Left kidney (tissue), 2 donors: ENCODE measurements around the gene PGM2L1. TPM values are rescaled to one million over a fixed set of nuclear protein-coding genes. Genes with fewer than 3 reads are reported as not detected.
A peak's percentile ranks its signal among the peaks of the same experiment; 100 is the strongest.
"Not testable (repeated sequence)": the region's sequence is repeated elsewhere in the genome, so short reads cannot be mapped to it uniquely, and the experiment has no call there.

Experiments used
- DNase-seq: peaks from one replicate; pipeline ENCODE4 v3.0.0-alpha.2; 2013
- polyA plus RNA-seq: library from polyadenylated mRNA; unstranded; fragments of 120-200 nt; gene quantifications from one replicate; pipeline ENCODE4 v1.2.1, GENCODE V29; 2013; ENCODE audit not compliant: insufficient read length

Gene PGM2L1
- polyA plus RNA-seq, 1 donor = 4.4 TPM

GRCh38 chr11:74403607-74404321 lies 5.5 kb upstream of the PGM2L1 start:
- no peak for DNase-seq

DNA sequence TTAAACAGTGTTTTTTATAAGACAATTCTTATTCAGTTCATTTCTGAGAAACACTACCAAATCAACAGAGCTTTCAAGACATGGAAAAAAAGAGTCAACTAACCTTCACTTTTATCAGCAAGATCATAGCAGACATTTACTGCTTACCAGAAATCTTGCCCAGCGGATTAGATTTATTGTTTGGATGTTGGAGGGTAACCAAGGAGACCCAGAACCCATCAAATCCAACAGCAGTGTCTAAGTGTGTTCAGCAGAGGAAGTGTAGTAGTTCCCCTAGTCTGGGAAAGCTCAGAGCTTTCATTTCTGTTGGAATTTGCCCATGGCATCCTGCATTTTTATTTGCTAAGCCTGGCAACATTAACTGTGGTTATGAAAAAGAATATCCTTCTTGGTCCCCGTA lies 2.4 kb upstream of the PGM2L1 start:
- DNase-seq = no peak

GRCh38 chr11:74397501-74398243 lies 561 bp downstream of the PGM2L1 start:
- DNase-seq = peak; percentile 24

DNA sequence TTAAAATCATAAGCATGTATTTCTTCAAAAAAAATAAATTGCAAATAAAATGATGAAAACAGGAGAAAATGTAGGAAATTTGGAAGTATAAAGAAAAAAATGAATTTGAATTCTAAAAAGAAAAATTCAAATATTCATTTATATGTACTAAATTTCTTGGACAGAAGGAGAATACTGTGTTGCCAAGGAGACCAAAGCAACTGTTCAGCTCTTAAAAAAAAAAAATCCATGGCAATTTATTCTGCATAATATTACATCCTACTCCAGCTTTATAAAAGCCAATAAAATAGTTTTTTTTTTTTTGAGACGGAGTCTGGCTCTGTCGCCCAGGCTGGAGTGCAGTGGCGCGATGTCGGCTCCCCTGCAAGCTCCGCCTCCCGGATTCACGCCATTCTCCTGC lies 6.0 kb downstream of the PGM2L1 start:
- no peak for DNase-seq

DNA sequence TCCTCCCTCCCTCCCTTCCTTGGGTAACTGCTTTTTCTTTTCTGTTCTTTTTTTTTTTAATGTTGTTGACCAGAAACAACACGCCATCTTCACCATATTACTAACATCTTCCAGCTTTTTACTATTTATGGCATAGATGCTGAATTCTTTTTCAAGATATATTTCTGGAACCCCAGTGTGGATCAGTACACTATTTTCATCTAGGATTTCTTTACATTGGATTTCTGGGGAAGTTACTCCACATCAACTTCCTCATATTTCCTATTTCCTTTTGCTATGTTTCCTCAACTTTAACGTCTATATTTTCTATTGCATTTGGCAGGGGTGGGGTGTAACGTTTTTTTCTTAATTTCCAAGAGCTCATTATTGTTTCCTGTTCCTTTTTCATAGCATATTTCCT lies 7.0 kb downstream of the PGM2L1 start:
- DNase-seq = no peak

GRCh38 chr11:74390697-74391096 lies 7.5 kb downstream of the PGM2L1 start:
- DNase-seq = no peak

DNA sequence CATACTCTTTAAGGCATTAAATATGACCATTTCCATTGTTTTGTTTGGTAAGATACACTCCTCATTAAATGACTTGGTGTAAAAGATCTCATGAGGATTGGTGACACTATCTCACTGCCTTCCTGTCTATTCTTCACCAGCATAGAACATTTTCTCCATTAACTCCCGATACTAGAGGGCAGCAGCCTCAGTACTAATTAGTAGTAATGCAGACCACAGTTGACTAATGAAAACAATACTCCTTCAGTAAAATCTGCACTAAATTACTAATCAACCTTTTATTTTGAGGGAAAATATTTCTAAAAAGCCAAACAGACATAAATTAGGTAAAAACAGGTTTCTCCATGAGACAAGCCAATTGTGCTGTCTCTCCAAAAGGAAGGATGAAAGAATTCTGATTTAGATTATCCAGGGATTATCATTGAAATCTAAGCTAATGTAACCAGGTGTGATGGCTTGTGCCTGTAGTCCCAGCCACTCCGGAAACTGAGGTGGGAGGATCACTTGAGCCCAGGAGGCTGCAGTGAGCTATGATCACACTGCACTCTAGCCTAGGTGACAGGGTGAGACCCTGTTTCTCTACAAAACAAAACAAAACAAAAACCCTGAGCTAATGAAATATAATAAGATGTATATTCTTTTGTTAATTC lies 9.4 kb downstream of the PGM2L1 start:
- peak; percentile 63 for DNase-seq

DNA sequence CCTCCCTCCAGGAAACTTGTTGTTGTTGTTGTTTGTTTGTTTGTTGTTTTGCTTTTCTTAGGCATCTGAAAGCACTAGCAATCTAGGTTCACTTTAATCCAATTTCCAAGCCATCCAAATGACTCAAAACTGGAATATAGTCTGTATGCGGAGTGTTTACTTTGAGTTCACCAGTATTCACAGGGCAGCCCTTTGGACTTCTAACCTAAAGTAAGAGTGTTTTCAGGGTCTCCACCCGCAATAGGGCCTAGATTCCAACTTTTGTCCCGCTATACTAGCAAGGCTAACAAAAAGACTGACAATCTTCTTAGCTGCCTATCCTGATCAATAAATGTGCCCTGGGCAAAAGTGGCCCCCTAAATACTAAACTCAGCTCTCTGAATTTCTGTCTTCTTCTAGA lies 13.6 kb downstream of the PGM2L1 start:
- no peak for DNase-seq

DNA sequence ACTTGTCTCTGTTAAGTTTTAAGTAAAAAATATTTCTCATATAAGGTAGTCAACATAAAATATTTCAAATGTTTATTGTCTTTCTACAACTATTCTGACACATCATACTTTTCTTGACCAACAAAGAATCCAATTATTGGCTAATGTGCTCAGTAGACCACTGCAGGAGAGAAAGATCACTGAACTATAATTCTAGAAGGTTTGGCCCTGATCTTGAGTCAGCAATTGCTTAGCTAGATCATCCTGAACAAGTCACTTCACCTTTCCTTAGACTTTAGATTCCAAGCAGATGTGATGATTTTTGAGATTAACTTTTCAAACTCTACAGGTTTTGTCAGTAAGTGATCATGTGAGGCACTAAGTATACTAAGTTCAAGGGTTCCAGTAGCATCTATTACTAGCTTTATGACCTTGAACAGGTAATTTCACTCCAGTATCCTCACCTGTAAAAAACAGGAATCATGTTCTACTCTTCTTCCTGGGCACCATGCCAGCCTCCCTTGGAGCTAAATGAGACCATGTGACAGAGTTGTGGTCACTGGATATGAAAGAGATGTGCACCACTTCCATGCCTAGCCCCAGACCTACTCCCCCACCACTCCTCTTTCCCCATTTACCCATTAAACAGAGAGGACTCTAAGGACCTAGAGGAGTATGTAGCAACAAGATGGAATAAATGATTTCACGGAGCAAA lies 17.3 kb downstream of the PGM2L1 start:
- DNase-seq = no peak

DNA sequence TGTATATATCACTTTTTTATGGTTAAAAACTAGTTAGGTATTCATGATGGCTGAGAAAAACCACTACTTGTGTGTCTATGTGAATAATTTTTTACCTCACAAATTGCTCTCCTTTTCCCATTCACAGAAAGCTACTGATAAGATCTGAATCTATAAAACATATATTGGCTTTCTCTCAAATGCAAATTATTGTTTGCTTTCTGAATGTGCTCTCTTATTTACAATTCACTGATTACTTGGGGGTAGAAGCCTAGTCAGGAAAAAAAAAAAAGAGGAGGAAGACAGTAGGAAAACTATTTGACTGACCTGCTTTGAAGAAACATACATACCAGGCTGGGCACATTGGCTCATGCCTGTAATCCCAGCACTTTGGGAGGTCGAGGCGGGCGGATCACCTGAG lies 20.5 kb downstream of the PGM2L1 start:
- no peak for DNase-seq

DNA sequence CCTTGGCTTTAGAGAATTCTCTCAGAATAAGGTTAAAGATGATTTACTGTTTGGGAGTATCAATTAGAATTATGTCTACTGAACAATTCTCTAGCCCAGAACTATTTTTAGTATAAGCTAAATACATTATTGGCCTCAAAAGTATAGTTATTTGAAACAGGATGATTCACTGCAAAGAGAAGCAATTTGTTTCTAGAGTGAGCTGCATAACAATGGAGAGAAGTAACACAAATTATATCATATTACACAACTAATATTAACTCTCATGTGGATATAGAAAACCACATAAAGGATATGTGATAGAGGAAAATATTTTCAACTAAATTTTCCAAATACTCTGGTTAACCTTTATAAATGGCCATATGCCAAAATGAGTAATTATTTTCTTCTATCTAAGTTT lies 24.9 kb downstream of the PGM2L1 start:
- no peak for DNase-seq

DNA sequence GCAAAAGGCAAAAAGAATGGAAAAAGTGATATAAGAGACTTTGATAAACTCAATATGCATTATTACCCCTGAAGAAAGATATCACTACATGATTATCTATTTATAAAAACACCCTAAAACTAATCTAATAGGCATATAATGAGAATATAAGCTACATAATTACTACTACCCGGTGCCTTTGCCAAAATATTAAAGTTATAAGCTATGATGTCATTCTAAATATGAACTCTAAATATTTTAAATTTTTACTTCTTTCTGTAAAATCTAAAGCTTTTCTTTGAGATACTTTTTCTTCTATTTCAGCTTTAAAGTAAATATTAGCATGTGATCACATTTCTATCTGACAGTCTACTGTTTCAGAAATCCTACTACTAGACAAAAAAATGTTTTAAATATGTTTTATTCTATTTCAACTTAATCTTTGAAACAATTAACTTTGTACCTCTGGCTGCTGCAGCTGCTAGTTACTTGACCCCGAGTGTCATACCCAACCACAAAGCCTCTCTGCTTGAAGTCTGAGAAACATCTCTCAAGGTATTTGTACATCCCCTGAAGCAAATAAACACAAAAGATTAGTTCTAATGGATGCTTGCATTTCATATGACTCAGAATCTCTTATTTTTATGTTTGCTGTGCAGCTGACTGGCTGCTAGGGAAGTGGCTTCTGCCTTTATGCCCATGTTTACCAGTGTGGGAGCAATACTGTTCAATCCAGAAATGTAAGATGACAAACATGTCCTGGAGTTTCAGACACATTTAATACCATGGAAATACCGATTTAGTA lies 26.8 kb downstream of the PGM2L1 start:
- no peak for DNase-seq

DNA sequence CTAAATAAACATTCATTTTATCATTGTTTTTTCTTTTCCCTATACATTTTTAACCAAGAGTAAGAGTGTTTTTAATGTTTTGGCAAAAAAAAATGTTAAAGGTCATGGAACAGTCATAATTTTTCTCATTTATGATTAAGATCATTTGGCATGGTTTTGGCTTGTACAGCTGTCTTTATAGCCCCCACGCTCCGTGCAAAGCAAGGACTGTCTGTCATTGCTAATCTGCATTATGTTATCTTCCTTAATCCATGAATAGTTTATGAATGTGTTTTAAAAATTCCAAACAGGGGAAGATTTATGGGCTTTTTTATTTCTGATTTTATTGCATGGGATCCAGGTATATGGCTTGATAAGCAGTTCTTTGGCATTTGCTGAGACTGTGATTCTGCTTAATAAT lies 28.1 kb downstream of the PGM2L1 start:
- no peak for DNase-seq

GRCh38 chr11:74367881-74368280 lies 30.4 kb downstream of the PGM2L1 start:
- no peak for DNase-seq

DNA sequence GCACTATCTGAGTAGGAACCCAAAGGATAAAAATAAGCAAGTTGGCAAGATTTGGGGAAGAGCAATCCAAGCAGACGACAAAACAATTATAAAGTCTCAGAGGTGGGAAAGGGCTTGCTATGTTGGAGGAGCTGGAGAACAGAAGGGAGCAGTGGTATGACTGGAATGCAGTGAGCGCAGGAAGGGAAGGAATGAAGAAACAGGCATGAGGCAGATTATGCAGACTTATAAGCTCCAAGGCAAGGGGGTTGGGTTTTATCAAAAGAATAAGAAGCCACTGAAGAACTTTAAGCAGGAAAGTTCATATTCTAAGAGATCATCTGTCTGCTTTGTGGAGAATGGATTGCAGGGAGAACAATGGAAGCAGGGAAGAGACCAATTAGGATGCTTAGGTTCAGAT lies 31.7 kb downstream of the PGM2L1 start:
- no peak for DNase-seq

GRCh38 chr11:74365805-74366204 lies 32.4 kb downstream of the PGM2L1 start:
- DNase-seq = not testable (repeated sequence)

DNA sequence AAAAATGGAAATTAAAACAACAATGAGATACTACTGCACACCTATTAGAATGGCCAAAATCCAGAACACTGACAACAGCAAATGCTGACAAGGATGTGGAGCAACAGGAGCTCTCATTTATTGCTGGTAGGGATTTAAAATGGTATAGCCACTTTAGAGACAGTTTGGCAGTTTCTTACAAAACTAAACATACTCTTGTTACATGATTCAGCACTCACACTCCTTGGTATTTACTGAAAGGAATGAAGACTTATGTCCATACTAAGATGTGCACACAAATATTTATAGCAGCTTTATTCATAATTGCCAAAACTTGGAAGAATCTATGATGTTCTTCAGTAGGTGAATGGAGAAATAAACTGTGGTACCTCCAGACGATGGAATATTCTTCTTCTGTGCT lies 40.8 kb downstream of the PGM2L1 start:
- no peak for DNase-seq

GRCh38 chr11:74355626-74356025 lies 42.6 kb downstream of the PGM2L1 start:
- no peak for DNase-seq

GRCh38 chr11:74354036-74354435 lies 44.2 kb downstream of the PGM2L1 start:
- no peak for DNase-seq

DNA sequence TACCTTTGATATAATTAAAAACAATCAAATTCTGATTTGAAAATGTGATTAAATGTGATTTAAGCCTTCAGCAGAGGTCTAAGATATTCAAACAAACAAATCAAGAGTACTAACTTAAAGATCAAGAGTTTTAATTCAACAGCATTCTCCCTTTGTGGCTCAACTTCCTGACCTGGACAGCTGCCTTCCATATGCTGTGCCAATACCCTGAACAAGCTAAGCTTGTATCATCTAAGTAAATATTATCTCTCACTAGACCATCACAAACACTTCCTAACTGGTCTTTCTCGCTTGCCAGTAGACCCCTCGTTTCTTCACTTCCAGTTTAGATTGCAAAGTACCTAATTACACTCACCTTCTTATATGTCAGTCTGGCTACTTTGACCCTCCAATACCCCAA lies 50.9 kb downstream of the PGM2L1 start:
- DNase-seq = no peak

GRCh38 chr11:74345420-74345819 lies 52.8 kb downstream of the PGM2L1 start:
- DNase-seq = no peak

DNA sequence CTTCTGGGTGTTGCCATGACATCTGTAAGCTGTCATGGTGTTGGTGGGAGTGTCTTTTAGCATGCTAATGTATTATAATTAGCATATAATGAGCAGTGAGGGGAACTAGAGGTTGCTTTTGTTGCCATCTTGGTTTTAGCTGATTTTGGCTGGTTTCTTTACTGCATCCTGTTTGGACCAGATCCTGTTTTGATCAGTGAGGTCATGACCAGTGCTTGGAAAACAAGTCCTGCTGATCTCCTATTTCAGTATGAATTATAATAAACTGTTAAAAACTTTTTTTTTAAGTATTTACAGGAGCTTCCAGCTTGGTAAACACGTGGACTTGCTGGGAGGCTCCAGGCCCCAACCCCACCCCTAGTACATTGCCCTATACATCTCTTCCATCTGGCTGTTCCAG lies 56.3 kb downstream of the PGM2L1 start:
- no peak for DNase-seq
